ENCODE measurements around the gene HRAS.
A peak's percentile ranks its signal among the peaks of the same experiment; 100 is the strongest.

Gene HRAS

DNA sequence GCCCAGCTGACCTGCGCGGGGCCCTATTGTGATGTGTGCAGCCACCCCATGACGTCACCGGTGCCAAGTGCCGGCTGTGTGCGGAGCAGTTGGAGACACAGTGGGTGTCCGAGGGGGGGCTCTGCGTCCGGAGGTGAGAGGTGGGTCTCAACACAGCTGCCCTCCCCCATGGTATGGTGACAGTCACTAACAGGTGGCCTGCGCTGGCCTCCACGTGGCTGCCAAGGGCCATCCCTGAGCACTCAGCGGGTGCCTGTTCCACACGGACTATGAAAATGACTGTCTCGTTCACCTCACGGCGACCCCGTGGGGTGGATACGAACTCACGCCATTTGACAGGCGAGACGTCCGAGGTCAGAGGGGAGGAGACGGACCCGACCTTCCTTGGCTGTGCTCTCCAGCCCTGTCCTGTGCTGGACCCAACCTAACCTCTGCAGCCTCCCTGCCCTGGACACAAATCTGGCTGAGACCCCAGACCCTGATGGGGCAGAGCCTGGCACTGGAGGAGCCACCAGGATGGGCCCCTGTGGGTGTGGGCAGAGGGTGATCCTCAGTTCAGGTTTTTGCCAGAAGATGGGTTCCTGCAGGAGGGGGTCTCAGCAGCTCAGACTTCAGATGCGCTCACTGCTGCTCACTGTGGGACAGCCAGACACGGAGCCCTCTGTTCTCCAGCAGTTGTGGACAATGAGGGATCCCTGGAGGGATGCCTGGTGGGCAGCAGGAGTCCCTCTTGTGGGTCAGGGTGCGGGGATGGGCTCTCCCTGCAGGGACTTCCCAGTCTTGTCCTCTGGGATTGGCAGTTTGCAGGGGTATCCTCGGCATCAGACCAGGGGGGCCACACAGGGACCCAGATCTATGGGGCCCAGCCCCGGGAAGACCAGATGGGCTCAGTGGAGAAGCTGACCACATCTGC lies 6.3 kb downstream of the HRAS start:
- TF ChIP-seq, protein P1, sequence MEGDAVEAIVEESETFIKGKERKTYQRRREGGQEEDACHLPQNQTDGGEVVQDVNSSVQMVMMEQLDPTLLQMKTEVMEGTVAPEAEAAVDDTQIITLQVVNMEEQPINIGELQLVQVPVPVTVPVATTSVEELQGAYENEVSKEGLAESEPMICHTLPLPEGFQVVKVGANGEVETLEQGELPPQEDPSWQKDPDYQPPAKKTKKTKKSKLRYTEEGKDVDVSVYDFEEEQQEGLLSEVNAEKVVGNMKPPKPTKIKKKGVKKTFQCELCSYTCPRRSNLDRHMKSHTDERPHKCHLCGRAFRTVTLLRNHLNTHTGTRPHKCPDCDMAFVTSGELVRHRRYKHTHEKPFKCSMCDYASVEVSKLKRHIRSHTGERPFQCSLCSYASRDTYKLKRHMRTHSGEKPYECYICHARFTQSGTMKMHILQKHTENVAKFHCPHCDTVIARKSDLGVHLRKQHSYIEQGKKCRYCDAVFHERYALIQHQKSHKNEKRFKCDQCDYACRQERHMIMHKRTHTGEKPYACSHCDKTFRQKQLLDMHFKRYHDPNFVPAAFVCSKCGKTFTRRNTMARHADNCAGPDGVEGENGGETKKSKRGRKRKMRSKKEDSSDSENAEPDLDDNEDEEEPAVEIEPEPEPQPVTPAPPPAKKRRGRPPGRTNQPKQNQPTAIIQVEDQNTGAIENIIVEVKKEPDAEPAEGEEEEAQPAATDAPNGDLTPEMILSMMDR (IDR thresholded peaks at IDR 0.05; ENCODE audit: low read depth, low read length, missing control alignments) = no peak
- DNase-seq = no peak
- H3K27me3 ChIP-seq (replicated peaks) = no peaks in the 10 kb centered on the region
- peaks cover 23% of the 10 kb centered on the region for H3K36me3 ChIP-seq (replicated peaks)
- no peak overlapping the region for H3K27ac ChIP-seq
- no peak overlapping the region for H3K4me3 ChIP-seq (ENCODE audit: low read depth, low read length)
- in situ Hi-C loops (cut with HindIII; ENCODE audit: low pct_ligation_motif_present, low sequenced_read_pairs) = no loop called here

DNA sequence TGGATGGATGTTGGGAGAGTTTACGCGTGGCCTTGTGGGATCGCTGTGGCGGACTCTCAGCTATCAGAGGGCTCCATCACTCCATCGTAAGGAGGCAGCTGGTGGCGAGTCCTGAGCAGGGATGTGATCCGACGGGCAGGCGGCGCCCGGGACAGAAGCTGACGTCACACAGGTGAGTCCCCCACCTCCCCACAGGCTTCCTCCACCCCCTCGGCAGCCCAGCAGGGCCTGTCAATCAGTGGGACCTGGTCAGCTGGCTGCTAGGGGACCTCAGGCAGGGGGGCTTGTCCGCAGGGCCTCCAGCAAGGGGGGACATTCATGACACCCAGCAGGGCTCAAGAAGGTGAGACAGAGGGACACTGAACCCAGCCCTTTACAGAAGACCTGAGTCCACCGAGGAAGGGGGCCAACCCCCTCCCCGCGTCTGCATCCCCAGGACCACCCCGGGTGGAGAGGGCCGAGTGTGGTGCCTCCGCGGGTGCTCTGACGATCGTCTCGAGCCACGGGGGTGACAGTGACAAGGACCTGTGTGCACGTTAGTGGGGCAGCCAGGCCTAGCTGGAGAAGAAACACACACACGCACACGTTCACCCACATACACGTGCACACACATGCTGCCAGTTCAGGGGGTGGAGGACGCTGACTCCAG lies 7.1 kb downstream of the HRAS start:
- H3K36me3 ChIP-seq (replicated peaks) = peaks cover 18% of the 10 kb centered on the region
- TF ChIP-seq, protein P1 (IDR thresholded peaks at IDR 0.05; ENCODE audit: low read depth, low read length, missing control alignments) = no peak
- H3K27ac ChIP-seq = no peak overlapping the region
- no peak for DNase-seq
- H3K4me3 ChIP-seq (ENCODE audit: low read depth, low read length) = no peak overlapping the region
- in situ Hi-C loops (cut with HindIII; ENCODE audit: low pct_ligation_motif_present, low sequenced_read_pairs) = no loop called here
- no peaks in the 10 kb centered on the region for H3K27me3 ChIP-seq (replicated peaks)

DNA sequence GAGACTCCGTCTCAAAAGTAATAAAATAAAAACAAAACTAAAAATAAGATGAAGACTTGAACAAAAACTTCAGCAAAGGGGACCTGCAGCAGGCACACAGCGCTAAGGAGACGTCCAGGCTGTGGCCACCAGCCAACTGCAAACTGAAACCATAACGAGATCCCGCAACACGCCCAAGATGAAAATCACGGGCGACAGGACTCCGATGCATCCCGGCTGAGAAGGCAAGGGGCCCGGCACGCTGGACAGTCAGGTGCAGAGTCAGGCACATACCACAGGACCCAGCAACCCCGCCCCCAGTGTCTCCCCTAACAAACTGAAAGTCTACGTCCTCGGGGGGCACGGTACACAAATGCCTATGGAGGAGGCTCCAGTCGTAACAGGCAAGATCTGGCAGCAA lies 9.2 kb downstream of the HRAS start:
- H3K4me3 ChIP-seq (ENCODE audit: low read depth, low read length) = no peak overlapping the region

DNA sequence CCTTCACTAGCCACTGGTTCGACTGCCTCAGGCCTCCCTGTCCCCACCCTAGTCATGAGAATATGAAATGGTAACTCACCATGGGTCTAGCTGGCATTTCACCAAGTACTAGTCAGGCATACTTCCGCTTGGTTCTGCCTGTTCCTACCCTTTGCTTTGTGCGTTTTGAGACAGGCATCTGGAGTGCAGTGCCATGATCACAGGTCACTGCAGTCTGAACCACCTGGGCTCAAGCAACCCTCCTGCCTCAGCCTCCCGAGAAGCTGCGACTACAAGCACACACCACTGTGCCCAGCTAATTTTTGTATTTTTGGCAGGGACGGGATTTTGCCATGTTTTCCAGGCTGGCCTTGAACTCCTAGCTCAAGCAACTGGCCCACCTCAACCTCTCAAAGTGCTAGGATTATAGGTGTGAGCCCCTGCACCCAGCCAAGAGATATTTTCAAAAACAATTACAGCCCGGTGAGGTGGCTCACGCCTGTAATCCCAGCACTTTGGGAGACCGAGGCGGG lies 14.1 kb downstream of the HRAS start:
- no peak for DNase-seq
- Histone ChIP-seq H3K27me3 (replicated peaks) (no peaks in the 10 kb centered on the region), H3K4me3 (ENCODE audit: low read depth, low read length) (no peak overlapping the region), H3K36me3 (replicated peaks) (no peaks in the 10 kb centered on the region), H3K27ac (no peak overlapping the region)
- in situ Hi-C loops (cut with HindIII; ENCODE audit: low pct_ligation_motif_present, low sequenced_read_pairs) = no loop called here
- TF ChIP-seq, protein P1 (IDR thresholded peaks at IDR 0.05; ENCODE audit: low read depth, low read length, missing control alignments) = no peak

More for the DNA sequence above, 9.2 kb downstream of the HRAS start:
- H3K27ac ChIP-seq = no peak overlapping the region
- no peaks in the 10 kb centered on the region for H3K36me3 ChIP-seq (replicated peaks)
- DNase-seq = no peak
- in situ Hi-C loops (cut with HindIII; ENCODE audit: low pct_ligation_motif_present, low sequenced_read_pairs) = no loop called here
- no peaks in the 10 kb centered on the region for H3K27me3 ChIP-seq (replicated peaks)
- TF ChIP-seq, protein P1 (IDR thresholded peaks at IDR 0.05; ENCODE audit: low read depth, low read length, missing control alignments) = no peak

DNA sequence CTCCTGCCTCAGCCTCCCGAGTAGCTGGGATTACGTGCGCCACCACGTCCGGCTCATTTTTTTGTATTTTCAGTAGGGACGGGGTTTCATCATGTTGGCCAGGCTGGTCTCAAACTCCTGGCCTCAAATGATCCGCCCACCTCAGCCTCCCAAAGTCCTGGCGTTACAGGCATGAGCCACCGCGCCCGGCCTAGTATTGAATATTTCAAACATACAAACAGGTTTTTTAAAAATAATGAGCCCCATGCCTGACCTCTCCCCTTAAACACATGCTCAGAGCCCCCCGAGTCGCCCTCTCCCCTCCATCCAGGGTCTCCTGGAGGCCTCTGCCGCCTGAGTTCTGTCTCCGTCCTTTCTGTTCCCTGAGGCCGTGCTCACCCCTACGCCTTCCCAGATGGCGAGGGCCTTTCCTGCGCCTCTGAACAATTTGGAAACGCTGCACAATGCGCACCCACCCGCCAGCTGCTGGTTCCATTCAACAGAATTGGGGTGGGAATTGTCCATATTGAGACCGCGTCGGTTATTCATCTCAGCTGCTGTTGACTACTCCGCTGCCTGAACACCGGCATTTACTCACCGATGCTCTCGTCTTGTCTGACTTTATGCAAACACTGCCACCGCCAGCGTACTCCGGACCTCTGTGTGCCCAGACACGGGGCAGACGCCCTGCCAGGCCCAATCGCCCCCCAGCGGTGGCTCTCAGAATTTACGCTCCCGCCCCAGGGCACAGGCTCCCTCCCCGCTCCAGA lies 14.8 kb downstream of the HRAS start:
- H3K36me3 ChIP-seq (replicated peaks) = no peaks in the 10 kb centered on the region
- TF ChIP-seq, protein P1 (IDR thresholded peaks at IDR 0.05; ENCODE audit: low read depth, low read length, missing control alignments) = peak; percentile 35
- no peak for DNase-seq
- in situ Hi-C loops (cut with HindIII; ENCODE audit: low pct_ligation_motif_present, low sequenced_read_pairs) = no loop called here
- H3K27ac ChIP-seq = no peak overlapping the region
- no peak overlapping the region for H3K4me3 ChIP-seq (ENCODE audit: low read depth, low read length)
- H3K27me3 ChIP-seq (replicated peaks) = no peaks in the 10 kb centered on the region

Data from brain microvascular endothelial cell (primary cell).